K562 (cell line): Measurements from ENCODE around the gene PAN3. TPM values are rescaled to one million over a fixed set of nuclear protein-coding genes. Genes with fewer than 3 reads are reported as not detected.

Experiments
- ATAC-seq: fragments of 200-7000 bp; cut with Tn5 transposase; 3 replicates; pipeline ENCODE4 v1.9.1; 2020; ENCODE audit warnings: moderate library complexity
- BruUV-seq: library from RNA; stranded (reverse); fragments of 400-500 nt; replicated peaks from 2 replicates; lab custom pipeline; 2021; lab: Mats Ljungman, UMichigan
- CTCF ChIA-PET: fragments of 300-600 bp; formaldehyde crosslinking; extraction: SDS; loops from one replicate; lab custom pipeline; 2021; ENCODE audit warnings: low intra/inter-chr PET ratio; lab: Yijun Ruan, JAX
- POLR2A ChIA-PET: fragments of 300-600, 350-650 bp; sonication (Branson Sonifier 250); formaldehyde crosslinking; extraction: SDS; loops from one replicate; lab custom pipeline; 2021; ENCODE audit warnings: antibody characterized with exemption, inconsistent platforms; lab: Yijun Ruan, JAX
- DNase-seq, 4 experiments: peaks; one replicate each; pipeline versions ENCODE4 v3.0.0 to v3.0.0-alpha.2; 2011 to 2018; ENCODE audit warnings: low spot score in 3 of 4, mixed read lengths in 3 of 4; ENCODE audit errors: extremely low read depth in 1 of 4
- FAIRE-seq: peaks from 2 replicates; lab custom pipeline; 2011; peaks lifted over from hg19 to GRCh38; lab: Jason Lieb, UNC
- H2AFZ ChIP-seq: 2 replicates; pipeline ENCODE4 v1.6.0; 2011; ENCODE audit warnings: low read depth, low read length, control low read depth, inconsistent platforms
- H3K27ac ChIP-seq: fragments of 200-600 bp; 3 replicates; pipeline ENCODE4 v1.8.0; 2011; ENCODE audit warnings: low read depth, mild to moderate bottlenecking, control low read depth, inconsistent platforms, low read length, moderate library complexity, mixed read lengths; ENCODE audit errors: extremely low read depth
- H3K27me3 ChIP-seq, 2 experiments: fragments of 300-600 bp in 1 of 2; 2 replicates in 1 of 2; 3 replicates in 1 of 2; pipeline versions ENCODE4 v1.6.0 to v1.8.0; 2011; ENCODE audit warnings: inconsistent platforms in 2 of 2, low read length in 2 of 2, mild to moderate bottlenecking in 1 of 2, mixed read lengths in 1 of 2, moderate library complexity in 1 of 2; ENCODE audit not compliant: control insufficient read depth in 2 of 2, insufficient read depth in 2 of 2
- H3K36me3 ChIP-seq: fragments of 300-600 bp; 3 replicates; pipeline ENCODE4 v1.8.0; 2011; ENCODE audit warnings: mild to moderate bottlenecking, low read length, inconsistent platforms; ENCODE audit not compliant: control insufficient read depth, insufficient read depth
- H3K4me1 ChIP-seq, 2 experiments: fragments of 200-600 bp in 1 of 2; replicated peaks in 1 of 2; 2 replicates in 1 of 2; 3 replicates in 1 of 2; pipeline versions ENCODE4 v1.5.1 to v1.8.0; 2011; ENCODE audit warnings: inconsistent platforms in 2 of 2, low read length in 2 of 2, mild to moderate bottlenecking in 1 of 2, mixed read lengths in 1 of 2, moderate library complexity in 1 of 2; ENCODE audit not compliant: control insufficient read depth in 2 of 2, insufficient read depth in 2 of 2
- H3K4me2 ChIP-seq: 2 replicates; pipeline ENCODE4 v1.6.1; 2011; ENCODE audit warnings: low read length, control low read depth, inconsistent platforms, mixed read lengths; ENCODE audit not compliant: insufficient read depth
- H3K4me3 ChIP-seq: fragments of 200-600 bp; sonication (generic), shearing (Covaris generic); 2 replicates; pipeline ENCODE4 v1.5.1; 2016; ENCODE audit warnings: control low read depth, inconsistent platforms
- H3K79me2 ChIP-seq: fragments of 200-600 bp; 3 replicates; pipeline ENCODE4 v1.8.0; 2011; ENCODE audit warnings: low read length, inconsistent platforms; ENCODE audit not compliant: control insufficient read depth, insufficient read depth
- H3K9ac ChIP-seq, 2 experiments: 2 replicates each; pipeline versions ENCODE4 v1.6.0 to v1.6.1; 2011; ENCODE audit warnings: low read depth in 2 of 2, low read length in 2 of 2, control low read depth in 1 of 2, inconsistent platforms in 1 of 2, mild to moderate bottlenecking in 1 of 2, mixed read lengths in 1 of 2; ENCODE audit not compliant: insufficient read depth in 1 of 2
- H3K9me1 ChIP-seq: one replicate; pipeline ENCODE4 v1.6.0; 2011; ENCODE audit warnings: inconsistent platforms, mild to moderate bottlenecking, low read length, moderate library complexity; ENCODE audit not compliant: control insufficient read depth, insufficient read depth
- H3K9me3 ChIP-seq: replicated peaks from 2 replicates; pipeline ENCODE4 v1.5.1; 2011; ENCODE audit warnings: low read depth, low read length, inconsistent platforms; ENCODE audit not compliant: control insufficient read depth, insufficient read depth
- H4K20me1 ChIP-seq: replicated peaks from 2 replicates; pipeline ENCODE4 v1.6.1; 2011; ENCODE audit warnings: low read length, inconsistent platforms, mixed read lengths; ENCODE audit not compliant: control insufficient read depth, insufficient read depth
- ATF7 ChIP-seq: fragments of 450-650 bp; IDR thresholded peaks from 2 replicates; pipeline ENCODE4 v1.7.1; 2014; ENCODE audit warnings: mild to moderate bottlenecking, moderate library complexity
- NR2C2 ChIP-seq, 2 experiments: fragments of 200-800 bp in 1 of 2; sonication (Bioruptor generic) in 1 of 2; sonication (generic) in 1 of 2; formaldehyde crosslinking in 1 of 2; IDR thresholded peaks; 2 replicates each; pipeline versions ENCODE4 v1.6.1 to v1.8.0; 2016 to 2022; ENCODE audit warnings: mild to moderate bottlenecking in 1 of 2, missing compliant biosample characterization in 1 of 2, missing genetic modification characterization in 1 of 2, missing genetic modification reagents in 1 of 2
- PRPF4 ChIP-seq: fragments of 200-400 bp; formaldehyde crosslinking; IDR thresholded peaks from one replicate; pipeline ENCODE4 v1.6.1; 2017; ENCODE audit warnings: low read length, low read depth, mild to moderate bottlenecking; ENCODE audit not compliant: insufficient read depth, poor library complexity, severe bottlenecking
- STAT5A ChIP-seq: IDR thresholded peaks from 2 replicates; pipeline ENCODE4 v1.6.1; 2012; ENCODE audit warnings: low read length, inconsistent platforms, borderline replicate concordance
- ZNF184 ChIP-seq: sonication (generic); formaldehyde crosslinking; IDR thresholded peaks from 2 replicates; pipeline ENCODE4 v1.5.0; 2020; ENCODE audit warnings: missing genetic modification reagents
- ZNF407 ChIP-seq: fragments of 450-650 bp; IDR thresholded peaks from 2 replicates; pipeline ENCODE4 v1.6.1; 2016; ENCODE audit warnings: low read depth
- ZZZ3 ChIP-seq: fragments of 450-650 bp; IDR thresholded peaks from 2 replicates; pipeline ENCODE4 v1.6.1; 2016; ENCODE audit warnings: antibody characterized with exemption, mild to moderate bottlenecking, moderate library complexity
- WGBS: fragments of 100-300 bp; shearing (Covaris generic); methylation state at CpG from one replicate; pipeline ENCODE4 v1.1.6; 2016; ENCODE audit warnings: low coverage, mixed read lengths; ENCODE audit not compliant: insufficient coverage; ENCODE audit errors: missing lambda C conversion rate; 5-methylcytosine and 5-hydroxymethylcytosine counted together
- in situ Hi-C: fragments of 300-500 bp; cut with MboI; formaldehyde crosslinking; loops from 4 replicates; pipeline ENCODE4 v1.15.0; 2018; ENCODE audit warnings: inconsistent platforms, mixed read lengths
- intact Hi-C: fragments of 100-400 bp; cut with micrococcal nuclease; formaldehyde crosslinking; loops from 2 replicates; pipeline ENCODE4 v1.14.2; 2022
- polyA plus RNA-seq, 8 experiments: library from polyadenylated mRNA; depleted of rRNA in 4 of 8; stranded (reverse) in 5 of 8; unstranded in 3 of 8; fragments of >200 nt; fragmentation: Nextera tagmentation in 2 of 8; fragmentation: Illumina TruSeq in 1 of 8; extraction: Ambion mirVana in 2 of 8; extraction: Trizol in 1 of 8; gene quantifications; 2 replicates each; pipeline versions ENCODE4 v1.2.1 to v1.2.3, GENCODE V29; 2011 to 2014; ENCODE audit warnings: inconsistent platforms in 1 of 8, missing spikeins in 1 of 8
- total RNA-seq, 7 experiments: library from RNA; depleted of rRNA in 6 of 7; stranded (reverse); fragments of >200 nt in 6 of 7; fragmentation: Illumina TruSeq in 2 of 7; extraction: Trizol in 2 of 7; gene quantifications; 2 replicates each; pipeline versions ENCODE4 v1.2.1 to v1.2.3, GENCODE V29; 2011 to 2021; ENCODE audit warnings: low replicate concordance in 1 of 7

Gene PAN3
- total and polyA plus RNA-seq, 9 of the 15 experiments (the other 6 are each of a cell fraction or from before 2014, with no cell fraction given), result 7.2 to 19.9 (median 11.6) TPM

- H3K9me1 ChIP-seq, result no peaks in the 10 kb centered on the region
- no peak for TF ChIP-seq PRPF4
- TF ChIP-seq ZNF184, result no peak
- no peak for TF ChIP-seq STAT5A
- TF ChIP-seq ZZZ3, result no peak
- TF ChIP-seq ZNF407, result no peak
- TF ChIP-seq ATF7, result no peak
- TF ChIP-seq NR2C2 (CRISPR knock-in tag; IDR thresholded peaks at IDR 0.05), result no peak
- TF ChIP-seq NR2C2 (tag; IDR thresholded peaks at IDR 0.05), result no peak
- in situ Hi-C loops, result no loop called here
- no TSS peak for BruUV-seq
- 91% methylated on average over 5 of the region's 5 CpGs for WGBS
- no peak for ATAC-seq
- no peak overlapping the region for H3K9ac ChIP-seq
- H3K4me2 ChIP-seq, result no peak overlapping the region
- H3K4me1 ChIP-seq, result no peaks in the 10 kb centered on the region
- no peaks in the 10 kb centered on the region for H4K20me1 ChIP-seq
- intact Hi-C loops, result no loop called here
- CTCF ChIA-PET, result no interaction called here
- DNase-seq, result no peak
- H3K27me3 ChIP-seq, result no peaks in the 10 kb centered on the region
- H2AFZ ChIP-seq, result no peak overlapping the region
- peaks cover 3% of the 10 kb centered on the region; the same call in 1 of the 3 replicates for H3K36me3 ChIP-seq
- H3K9me3 ChIP-seq, result no peaks in the 10 kb centered on the region
- no peak for FAIRE-seq
- POLR2A ChIA-PET, result no interaction called here
- no peak overlapping the region for H3K4me3 ChIP-seq
- H3K79me2 ChIP-seq, result no peaks in the 10 kb centered on the region
- H3K27ac ChIP-seq, result no peak overlapping the region
These were observed 65.7 kb downstream of the PAN3 start for GRCh38 chr13:28204043-28204442.
